Heart right ventricle (tissue), 16 donors: Measurements from ENCODE around the gene NPHP3. TPM values are rescaled to one million over a fixed set of nuclear protein-coding genes. Genes with fewer than 3 reads are reported as not detected.

Experiments
- ATAC-seq, 8 donors: fragments of 200-7000 bp; cut with Tn5 transposase; one replicate each; pipeline ENCODE4 v1.9.1; 2020; ENCODE audit warnings: mild to moderate bottlenecking in 8 of 8, moderate library complexity in 8 of 8, moderate number of reproducible peaks in 1 of 8
- DNase-seq, 2 donors: peaks; one replicate each; pipeline ENCODE4 v3.0.0-alpha.2; 2020
- H3K27ac ChIP-seq, 10 donors: fragments of 200-600 bp; sonication (generic) in 2 of 10; one replicate each; pipeline versions ENCODE4 v1.5.0 to v1.8.0; 2020 to 2022; ENCODE audit warnings: mild to moderate bottlenecking in 3 of 10
- H3K27me3 ChIP-seq, 7 donors: fragments of 200-600 bp; one replicate each; pipeline ENCODE4 v1.8.0; 2021 to 2022; ENCODE audit warnings: mild to moderate bottlenecking in 2 of 7
- H3K36me3 ChIP-seq, 9 donors: fragments of 200-600 bp; sonication (generic) in 1 of 9; one replicate each; pipeline versions ENCODE4 v1.5.0 to v1.8.0; 2020 to 2022; ENCODE audit warnings: mild to moderate bottlenecking in 2 of 9
- H3K4me1 ChIP-seq, 9 donors: fragments of 200-600 bp; sonication (generic) in 1 of 9; one replicate each; pipeline versions ENCODE4 v1.5.0 to v1.8.0; 2020 to 2022; ENCODE audit warnings: mild to moderate bottlenecking in 4 of 9
- H3K4me3 ChIP-seq, 10 donors: fragments of 200-600 bp; sonication (generic) in 2 of 10; one replicate each; pipeline versions ENCODE4 v1.5.0 to v1.8.0; 2020 to 2022; ENCODE audit warnings: mild to moderate bottlenecking in 7 of 10, moderate library complexity in 2 of 10
- H3K9me3 ChIP-seq, 11 donors: fragments of 200-600 bp in 10 of 11; sonication (generic) in 2 of 11; one replicate each; pipeline versions ENCODE4 v1.5.0 to v1.8.0; 2013 to 2022; ENCODE audit warnings: mild to moderate bottlenecking in 2 of 11, control low read depth in 1 of 11, moderate library complexity in 1 of 11
- CTCF ChIP-seq, 9 donors: fragments of 200-600 bp; sonication (generic) in 2 of 9; IDR thresholded peaks; one replicate each; pipeline versions ENCODE4 v1.5.0 to v1.8.0; 2021 to 2022; ENCODE audit warnings: antibody characterized with exemption in 9 of 9, mild to moderate bottlenecking in 5 of 9, moderate library complexity in 1 of 9
- WGBS, 2 donors: extraction: QIAGEN DNeasy Blood & Tissue Kit; methylation state at CpG; one replicate each; pipeline ENCODE4 v1.1.7; 2013; ENCODE audit warnings: inconsistent platforms in 1 of 2; 5-methylcytosine and 5-hydroxymethylcytosine counted together
- intact Hi-C, 10 donors: fragments of 100-400 bp; cut with DNase I; formaldehyde crosslinking; loops; one replicate each; pipeline versions ENCODE4 v1.11.1 to v1.14.2; 2022
- polyA plus RNA-seq, 2 donors: library from polyadenylated mRNA; stranded (reverse); fragments of 200-250 nt; gene quantifications; one replicate each; pipeline ENCODE4 v1.2.3, GENCODE V29; 2013
- total RNA-seq, 10 donors: library from RNA; stranded (reverse); fragmentation: NEBNext Ultra II Directional in 3 of 10; extraction: Animal tissue kit (Norgen Biotek cat#: 25700) in 3 of 10; gene quantifications; one replicate each; pipeline versions ENCODE4 v1.2.1 to v1.2.4, GENCODE V29; 2021 to 2023
- donor health status: Arrhythmogenic right ventricular cardiomyopathy.
- donor health status: ischemic (EF 13 %, LVEDD 7.1; RV severe dilation, severe dysfunction).
- donor health status: healthy with polysubstance abuse.
- donor health status: DM: no; HTN: yes; CAD: no.
- donor health status: DM: no; HTN: no; CAD: no.
- donor health status: ischemic (EF 25% LVEDD 6.9; RV normal size, moderate dysfunction).
- donor health status: ischemic (EF 25% LVEDD 5.7; RV mildly dilated, moderate dysfunction).
- donor health status: healthy.
- donor health status: DM: yes; HTN: yes; CAD: no.
- donor health status: Ischemic cardiomyopathy.
- donor health status: ischemic (EF 35%, LVEDD 5.7; RV mildly dilated, moderate dysfunction).
- donor health status: nonischemic (EF 11% LVEDD 7.7; RV severe dilation, severe dysfunction).
- donor health status: DM: yes; HTN: yes; CAD: no.
- donor health status: PGD.
- donor health status: ischemic (EF 29% LVEDD 5.4; RV normal size, mild dysfunction).
- donor health status: nonischemic (EF 23%, LVEDD 6.1; RV moderate dilation, normal function).

The NPHP3 gene
- total and polyA plus RNA-seq, 12 donors = 3.8 to 21.3 (median 10.2) TPM

- WGBS, 2 donors = 5 to 8% methylated on average over 2 of the region's 2 CpGs
- Histone ChIP-seq H3K36me3 (no peaks in the 10 kb centered on the region), H3K9me3 (no peaks in the 10 kb centered on the region), H3K4me3 (no peak overlapping the region), H3K4me1 (peaks cover 0 to 5% (median 0%) of the 10 kb centered on the region in 9 donors), H3K27me3 (peaks cover 0 to 20% (median 0%) of the 10 kb centered on the region in 7 donors), H3K27ac (no peak overlapping the region)
- DNase-seq (peak in 1 of 2 donors; percentile 21), ATAC-seq (peak; percentile 59 to 83 (median 75))
- intact Hi-C loops = loop anchor here in 9 of 10 donors (1.0 to 10.0 kb wide), 13 partner anchors 304 to 1194 kb away; partner anchors contain the start of gene TMEM108 (in 2 of the 9)
- TF ChIP-seq CTCF (IDR thresholded peaks at IDR 0.05) = peak in 8 of 9 donors; percentile 17 to 64 (median 50)
Measured at GRCh38 chr3:132730891-132731580, 8.8 kb upstream of the NPHP3 start.

- Histone ChIP-seq H3K4me3 (no peak overlapping the region), H3K4me1 (peaks cover under 1 to 17% (median 10%) of the 10 kb centered on the region in 9 donors), H3K27me3 (peaks cover 0 to 17% (median 0%) of the 10 kb centered on the region in 7 donors), H3K27ac (no peak overlapping the region), H3K36me3 (no peaks in the 10 kb centered on the region), H3K9me3 (no peaks in the 10 kb centered on the region)
- 25 to 28% methylated on average over 2 of the region's 2 CpGs for WGBS, 2 donors
- DNase-seq = no peak
- peak; percentile 54 to 88 (median 78) for TF ChIP-seq CTCF (IDR thresholded peaks at IDR 0.05)
- intact Hi-C loops = loop anchor here in 8 of 10 donors (2.0 to 10.0 kb wide), 8 partner anchors 311 to 1096 kb away; partner anchors contain the start of genes CDV3 (in 2 of the 8) and TMEM108 (in 1 of the 8)
- ATAC-seq = no peak
Measured at GRCh38 chr3:132726341-132726823, 4.2 kb upstream of the NPHP3 start.

- WGBS, 2 donors = 9% methylated on average over 19 of the region's 19 CpGs
- DNase-seq (no peak), ATAC-seq (peak in 2 of 8 donors; percentile 1 to 7)
- no peaks in the 10 kb centered on the region for H3K27me3 ChIP-seq
- H3K27ac ChIP-seq = peak overlapping the region; percentile 48 to 92 (median 86)
- intact Hi-C loops = loop anchor here in 8 of 10 donors (2.0 to 10.0 kb wide), 7 partner anchors 61 to 1764 kb away; partner anchors contain the start of genes CDV3 (in 6 of the 8), ANAPC13 (in 1 of the 8), CEP63 (in 1 of the 8) and UBA5 (in 1 of the 8)
- peaks cover 0 to 19% (median 2%) of the 10 kb centered on the region in 9 donors for H3K36me3 ChIP-seq
- no peaks in the 10 kb centered on the region for H3K9me3 ChIP-seq
- TF ChIP-seq CTCF (IDR thresholded peaks at IDR 0.05) = no peak
- H3K4me1 ChIP-seq = peaks cover 9 to 48% (median 37%) of the 10 kb centered on the region in 9 donors
- H3K4me3 ChIP-seq = peak overlapping the region in 9 of 10 donors; percentile 52 to 76 (median 61)
Measured at GRCh38 chr3:132723024-132723950, 1.1 kb upstream of the NPHP3 start.
